Activated CD4-positive, alpha-beta T cell treated with anti-CD3 and anti-CD28 coated beads for 36 hours (primary cell): ENCODE measurements around the gene DGUOK. TPM values are rescaled to one million over a fixed set of nuclear protein-coding genes. Genes with fewer than 3 reads are reported as not detected.

Experiments used
- ATAC-seq: fragments of 200-7000 bp; cut with Tn5 transposase; one replicate; pipeline ENCODE4 v1.10.0; 2021; ENCODE audit warnings: mild to moderate bottlenecking, moderate library complexity
- CTCF ChIA-PET: fragments of 350-600 bp; sonication (Branson Sonifier 250); formaldehyde crosslinking; loops from one replicate; lab custom pipeline; 2021; ENCODE audit warnings: antibody characterized with exemption; lab: Charles Lee
- POLR2A ChIA-PET: fragments of 350-600 bp; sonication (Branson Sonifier 250); formaldehyde crosslinking; loops from one replicate; lab custom pipeline; 2021; ENCODE audit warnings: antibody characterized with exemption, inconsistent platforms; lab: Charles Lee
- DNase-seq: peaks from one replicate; pipeline ENCODE4 v3.0.0-alpha.2; 2020
- H3K27ac Mint-ChIP-seq: one replicate; pipeline ENCODE4 v1.8.0; 2021; ENCODE audit warnings: mixed read lengths
- H3K27me3 Mint-ChIP-seq: one replicate; pipeline ENCODE4 v1.8.0; 2021; ENCODE audit warnings: mixed read lengths
- H3K36me3 Mint-ChIP-seq: one replicate; pipeline ENCODE4 v1.8.0; 2021; ENCODE audit warnings: low read depth, mixed read lengths
- H3K4me1 Mint-ChIP-seq: one replicate; pipeline ENCODE4 v1.8.0; 2021; ENCODE audit warnings: mixed read lengths
- H3K4me3 Mint-ChIP-seq: one replicate; pipeline ENCODE4 v1.8.0; 2021; ENCODE audit warnings: mild to moderate bottlenecking, moderate library complexity, mixed read lengths
- H3K9me3 Mint-ChIP-seq: one replicate; pipeline ENCODE4 v1.8.0; 2021; ENCODE audit warnings: low read depth, mixed read lengths
- intact Hi-C, 2 experiments: fragments of 100-400 bp; cut with DNase I in 1 of 2; cut with micrococcal nuclease in 1 of 2; formaldehyde crosslinking; loops; one replicate each; pipeline versions ENCODE4 v1.14.2 to v1.15.1; 2022 to 2024; cut with DNase I, micrococcal nuclease
- total RNA-seq, 2 experiments: library from RNA; stranded (reverse); gene quantifications; one replicate each; pipeline ENCODE4 v1.2.3, GENCODE V29; 2021

Gene DGUOK
- total RNA-seq, 2 experiments from 2014 or later, result 97.6 to 119 TPM

DNA sequence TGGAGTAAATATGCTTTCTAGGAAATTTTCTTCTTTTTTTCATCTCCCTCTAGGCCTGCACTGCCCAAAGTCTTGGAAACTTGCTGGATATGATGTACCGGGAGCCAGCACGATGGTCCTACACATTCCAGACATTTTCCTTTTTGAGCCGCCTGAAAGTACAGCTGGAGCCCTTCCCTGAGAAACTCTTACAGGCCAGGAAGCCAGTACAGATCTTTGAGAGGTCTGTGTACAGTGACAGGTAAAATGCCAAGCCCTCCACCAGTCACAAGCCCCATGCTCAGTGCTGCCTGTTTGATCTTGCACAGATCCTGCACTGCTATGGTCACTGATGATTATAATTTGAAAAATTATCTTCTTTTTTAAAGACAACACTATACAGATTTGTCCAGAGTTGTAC is 20.0 kb downstream of the DGUOK start:
- DNase-seq (no peak), ATAC-seq (no peak)
- H3K4me1 Mint-ChIP-seq, result peaks cover 88% of the 10 kb centered on the region
- intact Hi-C loops, result no loop called here
- no peak overlapping the region for H3K4me3 Mint-ChIP-seq
- H3K27ac Mint-ChIP-seq, result no peak overlapping the region
- POLR2A ChIA-PET, result no interaction called here
- peaks cover 53% of the 10 kb centered on the region for H3K36me3 Mint-ChIP-seq
- no peaks in the 10 kb centered on the region for H3K27me3 Mint-ChIP-seq
- H3K9me3 Mint-ChIP-seq, result no peaks in the 10 kb centered on the region
- CTCF ChIA-PET, result interaction anchor here (1.0 kb wide), 1 partner anchor 13 kb away, joined by 3 read pairs; no protein-coding TSS in a partner anchor

DNA sequence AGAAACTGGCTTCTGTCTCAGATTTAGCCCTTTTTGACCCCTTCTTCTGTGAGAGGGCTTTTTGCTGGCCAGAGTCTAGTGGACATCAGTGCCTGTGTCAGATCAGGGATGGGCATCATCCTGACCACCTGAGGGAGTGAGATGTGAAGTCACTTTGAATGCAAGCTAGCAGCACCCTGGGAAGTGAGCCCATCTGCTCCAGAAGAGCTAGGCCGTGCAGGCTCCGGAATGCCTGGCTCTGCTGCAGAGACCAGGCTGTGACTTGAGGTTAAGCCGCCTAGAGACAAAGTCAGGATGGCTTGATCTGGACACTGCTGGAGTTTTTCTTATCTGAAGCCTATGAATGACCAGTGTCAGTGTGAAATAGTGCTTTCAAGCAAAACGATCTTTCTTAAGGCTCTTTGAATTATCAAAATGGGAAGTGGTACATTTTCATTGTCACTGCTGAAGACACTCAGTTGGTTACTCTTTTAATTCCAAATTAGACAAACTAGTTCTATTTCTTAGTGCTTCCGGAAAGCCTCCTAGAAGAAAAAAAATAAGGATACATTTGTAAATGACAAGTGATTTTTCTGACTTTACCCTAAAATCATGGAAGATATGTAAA is 20.8 kb downstream of the DGUOK start:
- Mint-ChIP-seq H3K27me3 (no peaks in the 10 kb centered on the region), H3K36me3 (peaks cover 59% of the 10 kb centered on the region), H3K27ac (no peak overlapping the region), H3K4me3 (no peak overlapping the region), H3K4me1 (peaks cover 92% of the 10 kb centered on the region), H3K9me3 (no peaks in the 10 kb centered on the region)
- DNase-seq (no peak), ATAC-seq (no peak)
- POLR2A ChIA-PET, result no interaction called here
- intact Hi-C loops, result no loop called here
- CTCF ChIA-PET, result interaction anchor here (1.0 kb wide), 1 partner anchor 14 kb away, joined by 3 read pairs; no protein-coding TSS in a partner anchor

- POLR2A ChIA-PET, result interaction anchor here (1.2 kb wide), 1 partner anchor 14 kb away, joined by 3 read pairs; no protein-coding TSS in a partner anchor
- DNase-seq (no peak), ATAC-seq (peak; percentile 42)
- no peaks in the 10 kb centered on the region for H3K9me3 Mint-ChIP-seq
- peaks cover 81% of the 10 kb centered on the region for H3K4me1 Mint-ChIP-seq
- H3K36me3 Mint-ChIP-seq, result peaks cover 57% of the 10 kb centered on the region
- H3K27ac Mint-ChIP-seq, result no peak overlapping the region
- no peaks in the 10 kb centered on the region for H3K27me3 Mint-ChIP-seq
- no peak overlapping the region for H3K4me3 Mint-ChIP-seq
- intact Hi-C loops, result no loop called here
- CTCF ChIA-PET, result interaction anchor here (1.1 to 1.5 kb wide), 6 partner anchors 8 to 202 kb away, joined by 3 to 6 read pairs (median 4); no protein-coding TSS in a partner anchor
These were observed 23.1 kb downstream of the DGUOK start for GRCh38 chr2:73949802-73950201.

- CTCF ChIA-PET, result interaction anchor here (0.7 to 1.5 kb wide), 2 partner anchors 17 to 29 kb away, joined by 3 to 6 read pairs; no protein-coding TSS in a partner anchor
- POLR2A ChIA-PET, result no interaction called here
- no peaks in the 10 kb centered on the region for H3K9me3 Mint-ChIP-seq
- ATAC-seq (no peak), DNase-seq (no peak)
- H3K4me3 Mint-ChIP-seq, result peak overlapping the region; percentile 6
- H3K27me3 Mint-ChIP-seq, result no peaks in the 10 kb centered on the region
- H3K27ac Mint-ChIP-seq, result peak overlapping the region; percentile 77
- H3K4me1 Mint-ChIP-seq, result peaks cover 63% of the 10 kb centered on the region
- intact Hi-C loops, result no loop called here
- peaks cover 65% of the 10 kb centered on the region for H3K36me3 Mint-ChIP-seq
These were observed 26.1 kb downstream of the DGUOK start for GRCh38 chr2:73952499-73953446.

DNA sequence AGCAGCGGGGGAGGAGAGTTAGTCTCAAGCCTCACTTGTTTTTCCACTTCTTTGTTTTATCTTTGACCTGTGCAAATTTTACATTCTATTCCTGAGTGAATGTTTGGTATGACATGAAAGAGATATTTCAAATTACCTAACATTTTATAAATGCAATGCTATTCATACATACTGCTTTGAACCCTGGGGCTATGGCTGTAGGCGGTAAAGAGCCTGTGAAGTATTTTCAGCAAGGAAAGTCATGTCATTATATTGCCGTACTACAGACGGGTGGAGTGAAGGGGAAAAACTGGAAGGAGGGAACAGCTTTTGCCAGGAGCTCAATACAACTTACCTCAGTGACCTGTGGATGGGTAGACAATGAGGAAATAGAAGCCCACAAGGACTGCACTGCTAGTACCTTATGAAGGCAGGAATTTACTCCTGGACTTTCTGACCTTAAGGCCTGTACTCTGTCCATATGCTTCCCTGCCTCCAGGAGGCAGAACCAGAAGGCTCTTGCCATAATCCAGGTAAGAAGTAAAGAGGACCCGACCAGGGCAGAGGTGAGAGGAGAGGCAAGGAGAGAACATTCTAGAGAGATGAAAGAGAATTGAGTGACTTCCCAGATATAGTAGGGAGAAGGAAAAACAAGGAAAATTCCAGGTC is 29.7 kb downstream of the DGUOK start:
- no peak for ATAC-seq
- intact Hi-C loops, result no loop called here
- Mint-ChIP-seq H3K36me3 (peaks cover 67% of the 10 kb centered on the region), H3K9me3 (no peaks in the 10 kb centered on the region), H3K27ac (no peak overlapping the region), H3K27me3 (no peaks in the 10 kb centered on the region), H3K4me1 (peaks cover 36% of the 10 kb centered on the region), H3K4me3 (no peak overlapping the region)
- CTCF ChIA-PET, result interaction anchor here (1.6 kb wide), 1 partner anchor 12 kb away, joined by 4 read pairs; no protein-coding TSS in a partner anchor
- POLR2A ChIA-PET, result no interaction called here
- no peak for DNase-seq

DNA sequence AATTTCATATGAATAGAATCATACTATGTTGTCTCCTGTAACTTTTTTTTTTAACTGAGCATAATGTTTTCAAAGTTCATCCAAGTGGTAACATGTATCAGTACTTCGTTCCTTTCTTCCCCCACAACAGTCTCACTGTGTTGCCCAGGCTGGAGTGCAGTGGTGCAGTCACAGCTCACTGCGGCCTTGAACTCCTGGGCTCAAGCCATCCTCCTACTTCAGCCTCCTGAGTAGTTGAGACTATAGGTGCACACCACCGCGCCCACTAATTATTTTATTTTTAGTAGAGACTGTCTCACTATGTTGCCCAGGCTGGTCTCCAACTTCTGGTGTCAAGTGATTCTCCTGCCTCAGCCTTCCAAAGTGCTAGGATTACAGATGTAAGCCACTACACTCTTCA is 34.6 kb downstream of the DGUOK start:
- peaks cover 45% of the 10 kb centered on the region for H3K4me1 Mint-ChIP-seq
- ChIA-PET POLR2A (no interaction called here), CTCF (interaction anchor here (0.8 kb wide), 1 partner anchor 10 kb away, joined by 4 read pairs; no protein-coding TSS in a partner anchor)
- peaks cover 5% of the 10 kb centered on the region for H3K9me3 Mint-ChIP-seq
- no peak for DNase-seq
- no peak overlapping the region for H3K27ac Mint-ChIP-seq
- intact Hi-C loops, result no loop called here
- ATAC-seq, result no peak
- H3K27me3 Mint-ChIP-seq, result no peaks in the 10 kb centered on the region
- no peak overlapping the region for H3K4me3 Mint-ChIP-seq
- peaks cover 45% of the 10 kb centered on the region for H3K36me3 Mint-ChIP-seq

DNA sequence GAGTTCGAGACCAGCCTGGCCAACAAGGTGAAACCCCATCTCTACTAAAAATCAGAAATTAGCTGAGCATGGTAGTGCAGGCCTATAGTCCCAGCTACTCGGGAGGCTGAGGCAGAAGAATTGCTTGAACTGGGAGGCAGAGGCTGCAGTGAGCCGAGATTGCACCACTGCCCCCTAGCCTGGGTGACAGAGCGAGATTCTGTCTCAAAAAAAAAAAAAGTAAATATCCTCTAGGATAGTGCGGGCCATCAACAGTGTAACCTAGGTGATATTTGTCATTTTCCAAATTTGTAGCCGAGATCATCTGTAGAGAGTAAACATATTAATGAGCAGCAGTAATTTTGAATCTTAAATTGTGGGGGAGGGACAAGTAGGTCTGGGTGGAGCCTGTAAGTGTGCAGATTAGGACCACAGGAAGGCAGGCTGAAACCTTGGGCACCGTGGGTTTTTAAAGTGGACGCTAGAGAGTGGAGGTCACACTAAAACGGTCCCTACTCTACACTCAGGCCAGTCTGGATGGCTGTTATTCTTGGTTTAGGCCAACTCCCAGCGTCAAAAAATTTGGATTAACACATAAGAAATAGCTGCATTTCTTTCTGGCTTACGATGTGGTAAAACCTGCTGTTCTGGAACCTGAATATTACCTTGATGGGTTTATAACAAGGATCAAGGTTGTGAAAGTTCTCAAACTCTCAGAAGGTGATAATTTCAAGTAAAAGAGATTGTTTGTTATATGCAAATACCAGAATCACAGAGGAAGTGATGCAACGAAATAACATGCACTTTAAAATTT is 35.3 kb downstream of the DGUOK start:
- Mint-ChIP-seq H3K27me3 (no peaks in the 10 kb centered on the region), H3K36me3 (peaks cover 39% of the 10 kb centered on the region), H3K4me3 (no peak overlapping the region)

GRCh38 chr2:73962798-73963197 is 36.1 kb downstream of the DGUOK start:
- no peaks in the 10 kb centered on the region for H3K27me3 Mint-ChIP-seq
- intact Hi-C loops, result loop anchor here (1.0 to 2.0 kb wide), 7 partner anchors 9 to 131 kb away; partner anchors contain the start of genes DGUOK (in 1 of the 2) and TET3 (in 1 of the 2)
- H3K27ac Mint-ChIP-seq, result peak overlapping the region; percentile 90
- no peak for DNase-seq
- ATAC-seq, result no peak
- no peak overlapping the region for H3K4me3 Mint-ChIP-seq
- H3K4me1 Mint-ChIP-seq, result peaks cover 40% of the 10 kb centered on the region
- H3K9me3 Mint-ChIP-seq, result peaks cover 5% of the 10 kb centered on the region
- peaks cover 35% of the 10 kb centered on the region for H3K36me3 Mint-ChIP-seq
- CTCF ChIA-PET, result interaction anchor here (1.0 to 1.5 kb wide), 2 partner anchors 24 to 54 kb away, joined by 3 to 4 read pairs; no protein-coding TSS in a partner anchor
- POLR2A ChIA-PET, result interaction anchor here (1.1 to 1.4 kb wide), 2 partner anchors 13 to 36 kb away, joined by 3 to 6 read pairs; partner anchors contain the start of gene DGUOK

More for the DNA sequence above, 35.3 kb downstream of the DGUOK start:
- intact Hi-C loops, result loop anchor here in 1 of 2 experiments (2.0 kb wide), 1 partner anchor 23 kb away; the partner anchor contains the start of gene TET3
- POLR2A ChIA-PET, result no interaction called here
- no peak for DNase-seq
- H3K9me3 Mint-ChIP-seq, result peaks cover 5% of the 10 kb centered on the region
- ATAC-seq, result no peak
- CTCF ChIA-PET, result no interaction called here
- no peak overlapping the region for H3K27ac Mint-ChIP-seq
- peaks cover 42% of the 10 kb centered on the region for H3K4me1 Mint-ChIP-seq

DNA sequence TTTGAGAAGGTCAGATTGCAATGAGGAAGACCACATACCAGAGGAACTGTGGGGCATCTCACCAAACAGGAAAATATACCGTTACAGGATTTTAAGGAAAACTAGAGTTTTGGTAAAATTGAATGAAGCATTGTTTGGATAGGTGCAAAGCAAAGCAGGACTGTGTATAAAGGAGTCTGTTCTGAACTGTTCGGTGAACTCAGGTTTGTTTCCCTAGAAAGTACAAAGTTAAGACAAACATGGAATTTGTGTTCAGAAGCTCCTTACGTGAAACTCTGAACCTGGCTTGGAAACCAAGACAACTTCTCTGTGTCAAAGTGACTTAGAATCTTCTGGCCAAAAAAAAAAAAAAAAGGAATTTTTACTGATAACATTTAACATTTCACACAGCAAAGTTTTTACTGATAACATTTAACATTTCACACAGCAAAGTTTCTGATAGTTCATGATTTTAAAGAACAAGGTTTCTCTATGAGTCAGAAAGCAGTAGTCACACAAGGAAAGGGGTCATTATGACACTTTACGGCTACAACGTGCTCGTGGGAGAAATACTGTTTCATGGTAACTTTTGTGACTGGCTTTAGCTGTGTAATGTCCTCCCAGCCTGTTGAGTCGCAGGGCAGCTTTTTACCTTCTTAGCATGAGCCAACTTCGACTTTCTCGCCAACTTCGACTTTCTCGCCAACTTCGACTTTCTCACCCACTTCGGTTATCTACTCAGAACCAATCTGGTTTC is 36.9 kb downstream of the DGUOK start:
- ChIA-PET POLR2A (interaction anchor here (0.6 to 1.9 kb wide), 6 partner anchors 14 to 283 kb away, joined by 3 to 9 read pairs (median 6); partner anchors contain the start of gene DGUOK), CTCF (interaction anchor here (0.6 to 1.5 kb wide), 8 partner anchors 19 to 215 kb away, joined by 3 to 5 read pairs (median 4); partner anchors contain the start of gene MOB1A)
- ATAC-seq (peak; percentile 95), DNase-seq (peak; percentile 72)
- H3K27ac Mint-ChIP-seq, result peak overlapping the region; percentile 90
- peaks cover 27% of the 10 kb centered on the region for H3K36me3 Mint-ChIP-seq
- peak overlapping the region; percentile 37 for H3K4me3 Mint-ChIP-seq
- peaks cover 41% of the 10 kb centered on the region for H3K4me1 Mint-ChIP-seq
- intact Hi-C loops, result loop anchor here (1.0 to 2.0 kb wide), 9 partner anchors 8 to 132 kb away; partner anchors contain the start of genes DGUOK (in 1 of the 2) and TET3 (in 1 of the 2)
- peaks cover 5% of the 10 kb centered on the region for H3K9me3 Mint-ChIP-seq
- H3K27me3 Mint-ChIP-seq, result no peaks in the 10 kb centered on the region
